Measurements from ENCODE around the gene RBM26.

The RBM26 gene

GRCh38 chr13:79389026-79389425 lies 17.0 kb downstream of the RBM26 start:
- no peak for TF ChIP-seq CTCF (IDR thresholded peaks at IDR 0.05; ENCODE audit: low read depth, low read length)

GRCh38 chr13:79387853-79388252 lies 18.2 kb downstream of the RBM26 start:
- H3K4me3 ChIP-seq (ENCODE audit: low read depth, low read length): no peak overlapping the region
- TF ChIP-seq CTCF (IDR thresholded peaks at IDR 0.05; ENCODE audit: low read depth, low read length): no peak

More at GRCh38 chr13:79389026-79389425, 17.0 kb downstream of the RBM26 start:
- no peak overlapping the region for H3K4me3 ChIP-seq (ENCODE audit: low read depth, low read length)

- no peak overlapping the region for H3K4me3 ChIP-seq (ENCODE audit: low read depth, low read length)
- TF ChIP-seq CTCF (IDR thresholded peaks at IDR 0.05; ENCODE audit: low read depth, low read length): no peak
These were observed 19.8 kb downstream of the RBM26 start for GRCh38 chr13:79386125-79386826.

GRCh38 chr13:79385694-79386093 lies 20.4 kb downstream of the RBM26 start:
- TF ChIP-seq CTCF (IDR thresholded peaks at IDR 0.05; ENCODE audit: low read depth, low read length): no peak
- no peak overlapping the region for H3K4me3 ChIP-seq (ENCODE audit: low read depth, low read length)

GRCh38 chr13:79384022-79384610 lies 21.9 kb downstream of the RBM26 start:
- TF ChIP-seq CTCF (IDR thresholded peaks at IDR 0.05; ENCODE audit: low read depth, low read length): no peak
- H3K4me3 ChIP-seq (ENCODE audit: low read depth, low read length): no peak overlapping the region

- TF ChIP-seq CTCF (IDR thresholded peaks at IDR 0.05; ENCODE audit: low read depth, low read length): no peak
- H3K4me3 ChIP-seq (ENCODE audit: low read depth, low read length): no peak overlapping the region
These were observed 23.3 kb downstream of the RBM26 start for GRCh38 chr13:79382545-79383275.

GRCh38 chr13:79380997-79381396 lies 25.1 kb downstream of the RBM26 start:
- TF ChIP-seq CTCF (IDR thresholded peaks at IDR 0.05; ENCODE audit: low read depth, low read length): no peak
- H3K4me3 ChIP-seq (ENCODE audit: low read depth, low read length): no peak overlapping the region

Data from WI38 (cell line).